DND-41 (cell line): ENCODE data around the gene PDE1C.

Experiments
- CTCF ChIP-seq: IDR thresholded peaks from 2 replicates; pipeline ENCODE4 v1.5.1; 2012; ENCODE audit warnings: borderline replicate concordance, low read length, moderate library complexity, mild to moderate bottlenecking; ENCODE audit not compliant: poor library complexity, severe bottlenecking; ENCODE audit errors: extremely low read depth
- EZH2 ChIP-seq: IDR thresholded peaks from 3 replicates; pipeline ENCODE4 v1.6.1; 2012; ENCODE audit warnings: borderline replicate concordance, low read depth, mild to moderate bottlenecking, moderate library complexity, low read length, inconsistent platforms; ENCODE audit not compliant: severe bottlenecking

- no peak for TF ChIP-seq CTCF
- TF ChIP-seq EZH2, result no peak
These were observed 51.2 kb downstream of the PDE1C start for GRCh38 chr7:32018845-32019578.
